K562 (cell line): ENCODE data around the gene CRACR2B. TPM values are rescaled to one million over a fixed set of nuclear protein-coding genes. Genes with fewer than 3 reads are reported as not detected.

Experiments
- CHD7 ChIP-seq: fragments of 200-600 bp; sonication (generic); IDR thresholded peaks from one replicate; pipeline ENCODE4 v1.6.1; 2012; ENCODE audit warnings: mild to moderate bottlenecking, low read depth, low read length, inconsistent platforms
- NCOA4 ChIP-seq: fragments of 450-650 bp; IDR thresholded peaks from 2 replicates; pipeline ENCODE4 v1.6.1; 2018; ENCODE audit warnings: mild to moderate bottlenecking; ENCODE audit not compliant: partially characterized antibody
- NR2F6 ChIP-seq: fragments of 450-650 bp; formaldehyde crosslinking; IDR thresholded peaks from 2 replicates; pipeline ENCODE4 v1.4.0; 2020; ENCODE audit warnings: mild to moderate bottlenecking
- TEAD4 ChIP-seq, 2 experiments: sonication (generic) in 1 of 2; formaldehyde crosslinking in 1 of 2; IDR thresholded peaks; 2 replicates each; pipeline versions ENCODE4 v1.6.1 to v1.8.0; 2012 to 2022; ENCODE audit warnings: borderline replicate concordance in 1 of 2, inconsistent platforms in 1 of 2, low read length in 1 of 2, mild to moderate bottlenecking in 1 of 2, missing genetic modification reagents in 1 of 2
- ZNF347 ChIP-seq: fragments of 450-650 bp; formaldehyde crosslinking; IDR thresholded peaks from 2 replicates; pipeline ENCODE4 v1.4.0; 2020; ENCODE audit warnings: low read depth, mild to moderate bottlenecking, moderate library complexity
- polyA plus RNA-seq, 8 experiments: library from polyadenylated mRNA; depleted of rRNA in 4 of 8; stranded (reverse) in 5 of 8; unstranded in 3 of 8; fragments of >200 nt; fragmentation: Nextera tagmentation in 2 of 8; fragmentation: Illumina TruSeq in 1 of 8; extraction: Ambion mirVana in 2 of 8; extraction: Trizol in 1 of 8; gene quantifications; 2 replicates each; pipeline versions ENCODE4 v1.2.1 to v1.2.3, GENCODE V29; 2011 to 2014; ENCODE audit warnings: inconsistent platforms in 1 of 8, missing spikeins in 1 of 8
- total RNA-seq, 7 experiments: library from RNA; depleted of rRNA in 6 of 7; stranded (reverse); fragments of >200 nt in 6 of 7; fragmentation: Illumina TruSeq in 2 of 7; extraction: Trizol in 2 of 7; gene quantifications; 2 replicates each; pipeline versions ENCODE4 v1.2.1 to v1.2.3, GENCODE V29; 2011 to 2021; ENCODE audit warnings: low replicate concordance in 1 of 7
- TF ChIP-seq, protein P1 (sequence below), 2 experiments: fragments of 450-650 bp in 1 of 2; IDR thresholded peaks; 2 replicates each; pipeline ENCODE4 v1.6.1; 2011 to 2017; ENCODE audit warnings: low read depth in 2 of 2, antibody characterized with exemption in 1 of 2, borderline replicate concordance in 1 of 2, low read length in 1 of 2, mild to moderate bottlenecking in 1 of 2, mixed read lengths in 1 of 2; ENCODE audit not compliant: control insufficient read depth in 1 of 2
- TF ChIP-seq, protein P2 (sequence below), 3 experiments: IDR thresholded peaks in 2 of 3; conservative IDR thresholded peaks in 1 of 3; 2 replicates each; pipeline ENCODE4 v1.5.1; 2011 to 2012; ENCODE audit warnings: low read length in 3 of 3, mild to moderate bottlenecking in 3 of 3, control low read depth in 2 of 3, improper control_type of control experiment in 1 of 3, inconsistent platforms in 1 of 3, low read depth in 1 of 3, mixed read lengths in 1 of 3, moderate library complexity in 1 of 3; ENCODE audit not compliant: insufficient read depth in 2 of 3
- TF ChIP-seq, protein P3 (sequence below): sonication (generic); formaldehyde crosslinking; IDR thresholded peaks from 2 replicates; pipeline ENCODE4 v1.9.0; 2022; ENCODE audit warnings: mild to moderate bottlenecking, missing genetic modification reagents

CRACR2B gene
- total and polyA plus RNA-seq, 9 of the 15 experiments (the other 6 are each of a cell fraction or from before 2014, with no cell fraction given), result 0.10 to 51.0 (median 6.0) TPM

- TF ChIP-seq, protein P1, sequence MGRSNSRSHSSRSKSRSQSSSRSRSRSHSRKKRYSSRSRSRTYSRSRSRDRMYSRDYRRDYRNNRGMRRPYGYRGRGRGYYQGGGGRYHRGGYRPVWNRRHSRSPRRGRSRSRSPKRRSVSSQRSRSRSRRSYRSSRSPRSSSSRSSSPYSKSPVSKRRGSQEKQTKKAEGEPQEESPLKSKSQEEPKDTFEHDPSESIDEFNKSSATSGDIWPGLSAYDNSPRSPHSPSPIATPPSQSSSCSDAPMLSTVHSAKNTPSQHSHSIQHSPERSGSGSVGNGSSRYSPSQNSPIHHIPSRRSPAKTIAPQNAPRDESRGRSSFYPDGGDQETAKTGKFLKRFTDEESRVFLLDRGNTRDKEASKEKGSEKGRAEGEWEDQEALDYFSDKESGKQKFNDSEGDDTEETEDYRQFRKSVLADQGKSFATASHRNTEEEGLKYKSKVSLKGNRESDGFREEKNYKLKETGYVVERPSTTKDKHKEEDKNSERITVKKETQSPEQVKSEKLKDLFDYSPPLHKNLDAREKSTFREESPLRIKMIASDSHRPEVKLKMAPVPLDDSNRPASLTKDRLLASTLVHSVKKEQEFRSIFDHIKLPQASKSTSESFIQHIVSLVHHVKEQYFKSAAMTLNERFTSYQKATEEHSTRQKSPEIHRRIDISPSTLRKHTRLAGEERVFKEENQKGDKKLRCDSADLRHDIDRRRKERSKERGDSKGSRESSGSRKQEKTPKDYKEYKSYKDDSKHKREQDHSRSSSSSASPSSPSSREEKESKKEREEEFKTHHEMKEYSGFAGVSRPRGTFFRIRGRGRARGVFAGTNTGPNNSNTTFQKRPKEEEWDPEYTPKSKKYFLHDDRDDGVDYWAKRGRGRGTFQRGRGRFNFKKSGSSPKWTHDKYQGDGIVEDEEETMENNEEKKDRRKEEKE (IDR thresholded peaks at IDR 0.05; ENCODE audit: borderline replicate concordance in 1 of 2, control insufficient read depth in 1 of 2, low read depth in 2 of 2, low read length in 1 of 2), result no peak
- TF ChIP-seq CHD7, result no peak
- TF ChIP-seq, protein P2, sequence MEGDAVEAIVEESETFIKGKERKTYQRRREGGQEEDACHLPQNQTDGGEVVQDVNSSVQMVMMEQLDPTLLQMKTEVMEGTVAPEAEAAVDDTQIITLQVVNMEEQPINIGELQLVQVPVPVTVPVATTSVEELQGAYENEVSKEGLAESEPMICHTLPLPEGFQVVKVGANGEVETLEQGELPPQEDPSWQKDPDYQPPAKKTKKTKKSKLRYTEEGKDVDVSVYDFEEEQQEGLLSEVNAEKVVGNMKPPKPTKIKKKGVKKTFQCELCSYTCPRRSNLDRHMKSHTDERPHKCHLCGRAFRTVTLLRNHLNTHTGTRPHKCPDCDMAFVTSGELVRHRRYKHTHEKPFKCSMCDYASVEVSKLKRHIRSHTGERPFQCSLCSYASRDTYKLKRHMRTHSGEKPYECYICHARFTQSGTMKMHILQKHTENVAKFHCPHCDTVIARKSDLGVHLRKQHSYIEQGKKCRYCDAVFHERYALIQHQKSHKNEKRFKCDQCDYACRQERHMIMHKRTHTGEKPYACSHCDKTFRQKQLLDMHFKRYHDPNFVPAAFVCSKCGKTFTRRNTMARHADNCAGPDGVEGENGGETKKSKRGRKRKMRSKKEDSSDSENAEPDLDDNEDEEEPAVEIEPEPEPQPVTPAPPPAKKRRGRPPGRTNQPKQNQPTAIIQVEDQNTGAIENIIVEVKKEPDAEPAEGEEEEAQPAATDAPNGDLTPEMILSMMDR (IDR thresholded peaks at IDR 0.05 in 2 of 3, conservative IDR thresholded peaks at IDR 0.05 in 1 of 3; ENCODE audit: insufficient read depth in 2 of 3, low read depth in 1 of 3, low read length in 3 of 3), result no peak; a peak in 1 of 6 replicates
- no peak for TF ChIP-seq NR2F6 (CRISPR knock-in tag)
- TF ChIP-seq ZNF347 (CRISPR knock-in tag), result no peak
- TF ChIP-seq, protein P3, sequence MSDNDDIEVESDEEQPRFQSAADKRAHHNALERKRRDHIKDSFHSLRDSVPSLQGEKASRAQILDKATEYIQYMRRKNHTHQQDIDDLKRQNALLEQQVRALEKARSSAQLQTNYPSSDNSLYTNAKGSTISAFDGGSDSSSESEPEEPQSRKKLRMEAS (CRISPR knock-in tag), result peak; percentile 96
- no peak for TF ChIP-seq TEAD4 (IDR thresholded peaks at IDR 0.05; ENCODE audit: low read length)
- TF ChIP-seq TEAD4 (CRISPR knock-in tag; IDR thresholded peaks at IDR 0.05; ENCODE audit: borderline replicate concordance), result no peak
- TF ChIP-seq NCOA4, result no peak
These were observed 18.3 kb upstream of the CRACR2B start, which contains the start of gene RPLP2 (continued) for GRCh38 chr11:809287-810039.
